SU-DHL-6 (cell line): Measurements from ENCODE around the gene TMED1.

Experiments used
- EZH2phosphoT487 ChIP-seq: fragments of 200-600 bp; sonication (generic), shearing (Covaris generic); conservative IDR thresholded peaks from 2 replicates; pipeline ENCODE4 v1.6.1; 2018; ENCODE audit warnings: mild to moderate bottlenecking, antibody characterized with exemption, low read length, moderate library complexity, mixed read lengths
- TF ChIP-seq, protein P1 (sequence below): fragments of 200-600 bp; sonication (generic); IDR thresholded peaks from one replicate; pipeline ENCODE4 v1.5.1; 2017; ENCODE audit warnings: antibody characterized with exemption, mild to moderate bottlenecking, low read length, moderate library complexity; ENCODE audit not compliant: insufficient read depth, poor library complexity, severe bottlenecking

DNA sequence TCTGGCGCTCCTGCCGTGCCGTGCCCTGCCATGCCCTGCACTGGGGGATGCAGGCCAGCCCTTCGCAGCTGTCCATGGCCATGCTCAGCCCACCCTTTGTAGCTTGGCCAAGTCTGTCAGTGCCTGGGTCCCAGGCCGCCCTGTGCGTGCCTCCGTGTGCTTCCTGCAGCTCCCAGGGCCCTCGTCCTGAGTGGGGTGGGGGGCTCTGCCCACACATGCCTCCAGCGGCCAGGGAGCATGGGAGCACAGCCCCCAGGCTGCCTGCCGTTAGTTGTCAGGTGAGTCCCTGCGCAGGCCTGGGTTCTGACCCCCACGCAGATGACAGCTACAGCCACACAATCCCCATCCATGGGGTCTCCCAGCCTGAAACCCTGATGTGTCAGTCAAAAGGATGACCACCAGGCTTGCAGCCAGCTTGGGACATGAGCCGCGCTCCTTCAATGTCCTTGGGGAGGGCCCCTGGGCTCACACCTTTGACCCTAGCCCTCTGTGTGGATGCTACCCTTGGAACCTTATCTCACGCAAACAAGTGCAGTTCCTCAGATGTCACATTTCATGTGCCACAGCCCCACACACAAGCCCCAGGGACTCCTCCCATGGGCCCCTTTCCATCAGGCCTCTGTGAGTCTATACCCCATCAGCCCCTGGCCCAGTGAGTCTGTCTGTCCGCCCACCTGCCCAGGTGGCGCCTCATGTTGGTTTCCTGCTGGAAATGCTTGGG, 24.5 kb downstream of the TMED1 start:
- TF ChIP-seq, protein P1, sequence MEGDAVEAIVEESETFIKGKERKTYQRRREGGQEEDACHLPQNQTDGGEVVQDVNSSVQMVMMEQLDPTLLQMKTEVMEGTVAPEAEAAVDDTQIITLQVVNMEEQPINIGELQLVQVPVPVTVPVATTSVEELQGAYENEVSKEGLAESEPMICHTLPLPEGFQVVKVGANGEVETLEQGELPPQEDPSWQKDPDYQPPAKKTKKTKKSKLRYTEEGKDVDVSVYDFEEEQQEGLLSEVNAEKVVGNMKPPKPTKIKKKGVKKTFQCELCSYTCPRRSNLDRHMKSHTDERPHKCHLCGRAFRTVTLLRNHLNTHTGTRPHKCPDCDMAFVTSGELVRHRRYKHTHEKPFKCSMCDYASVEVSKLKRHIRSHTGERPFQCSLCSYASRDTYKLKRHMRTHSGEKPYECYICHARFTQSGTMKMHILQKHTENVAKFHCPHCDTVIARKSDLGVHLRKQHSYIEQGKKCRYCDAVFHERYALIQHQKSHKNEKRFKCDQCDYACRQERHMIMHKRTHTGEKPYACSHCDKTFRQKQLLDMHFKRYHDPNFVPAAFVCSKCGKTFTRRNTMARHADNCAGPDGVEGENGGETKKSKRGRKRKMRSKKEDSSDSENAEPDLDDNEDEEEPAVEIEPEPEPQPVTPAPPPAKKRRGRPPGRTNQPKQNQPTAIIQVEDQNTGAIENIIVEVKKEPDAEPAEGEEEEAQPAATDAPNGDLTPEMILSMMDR = no peak
- TF ChIP-seq EZH2phosphoT487 = no peak
